SK-N-SH treated with all-trans-retinoic acid at 6 μM for 48 hours (cell line): ENCODE results near the gene GALNT7.

Experiments used
- ATAC-seq: fragments of 200-7000 bp; cut with Tn5 transposase; 3 replicates; pipeline ENCODE4 v1.9.1; 2020; ENCODE audit warnings: mild to moderate bottlenecking, moderate library complexity
- ARNTL ChIP-seq: fragments of 450-650 bp; formaldehyde crosslinking; IDR thresholded peaks from 2 replicates; pipeline ENCODE4 v1.5.0; 2020; ENCODE audit warnings: low read depth, mild to moderate bottlenecking, moderate library complexity, borderline replicate concordance
- BACH2 ChIP-seq: fragments of 250-450 bp; sonication (Bioruptor Pico); IDR thresholded peaks from 2 replicates; pipeline ENCODE4 v1.9.0; 2021; ENCODE audit warnings: mild to moderate bottlenecking, borderline replicate concordance
- CREB5 ChIP-seq: fragments of 250-450 bp; sonication (Bioruptor Pico); IDR thresholded peaks from 2 replicates; pipeline ENCODE4 v1.5.1; 2020; ENCODE audit warnings: low read depth, mild to moderate bottlenecking, moderate library complexity
- CSDC2 ChIP-seq: fragments of 250-450 bp; sonication (Bioruptor Pico); IDR thresholded peaks from 2 replicates; pipeline ENCODE4 v1.5.0; 2020; ENCODE audit warnings: mild to moderate bottlenecking, moderate library complexity
- CSRNP3 ChIP-seq: fragments of 250-450 bp; sonication (Bioruptor Pico); IDR thresholded peaks from 2 replicates; pipeline ENCODE4 v1.5.1; 2021; ENCODE audit warnings: mild to moderate bottlenecking, moderate library complexity
- ESRRG ChIP-seq: fragments of 250-450 bp; sonication (Bioruptor Pico); IDR thresholded peaks from 2 replicates; pipeline ENCODE4 v1.6.1; 2021; ENCODE audit warnings: mild to moderate bottlenecking
- GLIS3 ChIP-seq: fragments of 250-450 bp; sonication (Bioruptor Pico); IDR thresholded peaks from 2 replicates; pipeline ENCODE4 v1.5.0; 2020; ENCODE audit warnings: mild to moderate bottlenecking, moderate library complexity
- ISL1 ChIP-seq: fragments of 250-450 bp; sonication (Bioruptor Pico); IDR thresholded peaks from 2 replicates; pipeline ENCODE4 v2.1.2; 2022; ENCODE audit warnings: mild to moderate bottlenecking, moderate library complexity
- OSR1 ChIP-seq: fragments of 250-450 bp; sonication (Bioruptor Pico); IDR thresholded peaks from 2 replicates; pipeline ENCODE4 v1.8.0; 2022; ENCODE audit warnings: moderate library complexity, mild to moderate bottlenecking, inconsistent platforms
- PATZ1 ChIP-seq: fragments of 250-450 bp; sonication (Bioruptor Pico); IDR thresholded peaks from 2 replicates; pipeline ENCODE4 v1.8.0; 2020; ENCODE audit warnings: mild to moderate bottlenecking, moderate library complexity, borderline replicate concordance
- POU6F1 ChIP-seq: fragments of 250-450 bp; sonication (Bioruptor Pico); IDR thresholded peaks from 2 replicates; pipeline ENCODE4 v1.8.0; 2021; ENCODE audit warnings: low read depth, mild to moderate bottlenecking, moderate library complexity, borderline replicate concordance
- PPARA ChIP-seq: fragments of 250-450 bp; sonication (Bioruptor Pico); IDR thresholded peaks from 2 replicates; pipeline ENCODE4 v1.5.0; 2020; ENCODE audit warnings: mild to moderate bottlenecking, borderline replicate concordance
- RARB ChIP-seq: fragments of 250-450 bp; sonication (Bioruptor Pico); IDR thresholded peaks from 2 replicates; pipeline ENCODE4 v1.8.0; 2021; ENCODE audit warnings: mild to moderate bottlenecking, moderate library complexity
- SNAI2 ChIP-seq: fragments of 250-450 bp; sonication (Bioruptor Pico); IDR thresholded peaks from 2 replicates; pipeline ENCODE4 v1.5.0; 2020; ENCODE audit warnings: mild to moderate bottlenecking, moderate library complexity
- TCF4 ChIP-seq: fragments of 250-450 bp; sonication (Bioruptor Pico); IDR thresholded peaks from 2 replicates; pipeline ENCODE4 v1.8.0; 2021; ENCODE audit warnings: mild to moderate bottlenecking, moderate library complexity, borderline replicate concordance
- TOX ChIP-seq: fragments of 250-450 bp; sonication (Bioruptor Pico); IDR thresholded peaks from 2 replicates; pipeline ENCODE4 v1.8.0; 2021; ENCODE audit warnings: mild to moderate bottlenecking, moderate library complexity, borderline replicate concordance
- TSHZ2 ChIP-seq: fragments of 250-450 bp; sonication (Bioruptor Pico); IDR thresholded peaks from 2 replicates; pipeline ENCODE4 v1.5.0; 2020; ENCODE audit warnings: mild to moderate bottlenecking, moderate library complexity
- ZC3H10 ChIP-seq: fragments of 250-450 bp; sonication (Bioruptor Pico); IDR thresholded peaks from 2 replicates; pipeline ENCODE4 v1.5.1; 2021; ENCODE audit warnings: mild to moderate bottlenecking, moderate library complexity
- ZFP3 ChIP-seq: fragments of 250-450 bp; sonication (Bioruptor Pico); IDR thresholded peaks from 2 replicates; pipeline ENCODE4 v1.5.0; 2020; ENCODE audit warnings: mild to moderate bottlenecking, moderate library complexity
- ZFP30 ChIP-seq: fragments of 450-650 bp; formaldehyde crosslinking; IDR thresholded peaks from 2 replicates; pipeline ENCODE4 v1.5.0; 2022; ENCODE audit warnings: mild to moderate bottlenecking, moderate library complexity
- ZNF565 ChIP-seq: fragments of 450-650 bp; formaldehyde crosslinking; conservative IDR thresholded peaks from 2 replicates; pipeline ENCODE4 v1.5.0; 2020; ENCODE audit warnings: low read depth, mild to moderate bottlenecking, moderate library complexity
- ZNF70 ChIP-seq: fragments of 450-650 bp; formaldehyde crosslinking; IDR thresholded peaks from 2 replicates; pipeline ENCODE4 v1.5.0; 2020; ENCODE audit warnings: mild to moderate bottlenecking, moderate library complexity
- ZNF8 ChIP-seq: fragments of 450-650 bp; formaldehyde crosslinking; IDR thresholded peaks from 2 replicates; pipeline ENCODE4 v1.5.0; 2020; ENCODE audit warnings: mild to moderate bottlenecking, moderate library complexity

Gene GALNT7

GRCh38 chr4:173347467-173347866, 178.9 kb downstream of the GALNT7 start:
- TF ChIP-seq ZC3H10 (CRISPR knock-in tag) (no peak), ZNF70 (CRISPR knock-in tag) (no peak), CSDC2 (no peak), SNAI2 (CRISPR knock-in tag) (no peak), ZFP30 (CRISPR knock-in tag) (no peak), BACH2 (no peak), ZNF565 (CRISPR knock-in tag) (no peak), ARNTL (CRISPR knock-in tag) (no peak), CSRNP3 (CRISPR knock-in tag) (no peak), ESRRG (no peak), ZFP3 (CRISPR knock-in tag) (no peak), RARB (no peak), GLIS3 (no peak)
- ATAC-seq, result no peak

- no peak for ATAC-seq
- no peak for TF ChIP-seq PPARA (CRISPR knock-in tag)
- TF ChIP-seq BACH2, result no peak
- no peak for TF ChIP-seq ISL1 (CRISPR knock-in tag)
- TF ChIP-seq SNAI2 (CRISPR knock-in tag), result no peak
- TF ChIP-seq, all 23 proteins: peak for 0
Observed at GRCh38 chr4:173357939-173358338, 189.3 kb downstream of the GALNT7 start.

- TF ChIP-seq ZNF70 (CRISPR knock-in tag) (no peak), ISL1 (CRISPR knock-in tag) (no peak), ZNF8 (CRISPR knock-in tag) (no peak), TSHZ2 (no peak), TOX (CRISPR knock-in tag) (no peak), BACH2 (no peak), PATZ1 (CRISPR knock-in tag) (no peak), TCF4 (no peak), OSR1 (CRISPR knock-in tag) (no peak), ZNF565 (CRISPR knock-in tag) (no peak), ZFP30 (CRISPR knock-in tag) (no peak), ZFP3 (CRISPR knock-in tag) (no peak), RARB (no peak), ZC3H10 (CRISPR knock-in tag) (no peak), ESRRG (no peak), POU6F1 (CRISPR knock-in tag) (no peak), GLIS3 (no peak), CSRNP3 (CRISPR knock-in tag) (no peak), CREB5 (CRISPR knock-in tag) (no peak)
- ATAC-seq, result peak; percentile 83
Observed at GRCh38 chr4:173360587-173361221, 192.1 kb downstream of the GALNT7 start.
